Activated naive CD4-positive, alpha-beta T cell treated with anti-CD3 and anti-CD28 coated beads, Interleukin-2, amount 50 U/mL, for 24 hours (primary cell): Measurements from ENCODE around the gene CMPK2.
"Not testable (repeated sequence)": the region's sequence is repeated elsewhere in the genome, so short reads cannot be mapped to it uniquely, and the experiment has no call there.

Source experiments
- H3K27ac Mint-ChIP-seq: one replicate; pipeline ENCODE4 v1.8.0; 2021; ENCODE audit warnings: mild to moderate bottlenecking, mixed read lengths
- H3K27me3 Mint-ChIP-seq: one replicate; pipeline ENCODE4 v1.8.0; 2021; ENCODE audit warnings: mixed read lengths
- H3K36me3 Mint-ChIP-seq: one replicate; pipeline ENCODE4 v1.8.0; 2021; ENCODE audit warnings: mixed read lengths
- H3K4me1 Mint-ChIP-seq: one replicate; pipeline ENCODE4 v1.8.0; 2021; ENCODE audit warnings: mixed read lengths
- H3K4me3 Mint-ChIP-seq: one replicate; pipeline ENCODE4 v1.8.0; 2021; ENCODE audit warnings: mild to moderate bottlenecking, mixed read lengths
- H3K9me3 Mint-ChIP-seq: one replicate; pipeline ENCODE4 v1.8.0; 2021; ENCODE audit warnings: mixed read lengths

Gene CMPK2, protein sequence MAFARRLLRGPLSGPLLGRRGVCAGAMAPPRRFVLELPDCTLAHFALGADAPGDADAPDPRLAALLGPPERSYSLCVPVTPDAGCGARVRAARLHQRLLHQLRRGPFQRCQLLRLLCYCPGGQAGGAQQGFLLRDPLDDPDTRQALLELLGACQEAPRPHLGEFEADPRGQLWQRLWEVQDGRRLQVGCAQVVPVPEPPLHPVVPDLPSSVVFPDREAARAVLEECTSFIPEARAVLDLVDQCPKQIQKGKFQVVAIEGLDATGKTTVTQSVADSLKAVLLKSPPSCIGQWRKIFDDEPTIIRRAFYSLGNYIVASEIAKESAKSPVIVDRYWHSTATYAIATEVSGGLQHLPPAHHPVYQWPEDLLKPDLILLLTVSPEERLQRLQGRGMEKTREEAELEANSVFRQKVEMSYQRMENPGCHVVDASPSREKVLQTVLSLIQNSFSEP

DNA sequence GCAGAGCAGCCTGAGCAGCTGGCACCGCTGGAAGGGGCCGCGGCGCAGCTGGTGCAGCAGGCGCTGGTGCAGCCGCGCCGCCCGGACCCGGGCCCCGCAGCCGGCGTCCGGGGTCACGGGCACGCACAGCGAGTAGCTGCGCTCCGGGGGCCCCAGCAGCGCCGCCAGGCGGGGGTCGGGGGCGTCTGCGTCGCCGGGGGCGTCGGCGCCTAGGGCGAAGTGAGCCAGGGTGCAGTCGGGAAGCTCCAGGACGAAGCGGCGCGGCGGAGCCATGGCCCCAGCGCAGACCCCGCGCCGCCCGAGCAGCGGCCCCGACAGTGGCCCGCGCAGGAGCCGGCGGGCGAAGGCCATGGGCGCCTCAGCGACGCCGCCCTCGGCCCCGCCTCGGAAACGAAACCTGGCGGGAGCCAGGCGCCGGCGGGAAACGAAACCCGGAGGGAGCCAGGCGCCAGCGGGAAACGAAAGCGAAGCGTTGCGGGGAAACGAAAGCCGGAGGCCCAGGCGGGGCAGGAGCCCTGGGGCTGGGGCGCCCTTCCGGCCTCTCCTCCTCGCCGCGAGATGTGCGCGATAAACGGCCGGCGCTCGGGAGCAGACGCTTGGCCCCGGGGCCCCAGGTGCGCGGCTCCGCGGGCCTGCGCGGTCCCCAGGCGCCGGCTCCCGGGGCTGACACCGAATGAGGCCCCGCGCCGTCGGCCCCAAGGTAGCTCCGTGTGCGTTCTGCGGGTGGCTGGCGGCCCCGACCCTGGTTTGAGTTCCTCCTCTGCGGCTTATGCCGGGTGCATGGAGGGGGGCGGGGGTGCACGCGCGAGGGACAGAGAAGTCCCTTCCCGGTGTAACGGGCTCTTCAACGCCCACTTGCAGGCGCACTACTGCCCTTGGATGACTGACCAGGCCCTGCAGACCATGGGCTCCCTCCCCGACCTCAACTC lies at the start of gene CMPK2:
CMPK2 (minus strand) TSS at position 562 of the 929 bp plus-strand sequence; CDS start at position 351, 211 bp downstream.
- peaks cover 4% of the 10 kb centered on the region for H3K9me3 Mint-ChIP-seq
- peak within 1 kb of the TSS; percentile 100 for H3K4me3 Mint-ChIP-seq
- peak within 1 kb of the TSS; percentile 99 for H3K27ac Mint-ChIP-seq
- H3K36me3 Mint-ChIP-seq: peaks cover 22% of the 10 kb centered on the region
- H3K4me1 Mint-ChIP-seq: peaks cover 37% of the 10 kb centered on the region
- H3K27me3 Mint-ChIP-seq: no peaks in the 10 kb centered on the region

DNA sequence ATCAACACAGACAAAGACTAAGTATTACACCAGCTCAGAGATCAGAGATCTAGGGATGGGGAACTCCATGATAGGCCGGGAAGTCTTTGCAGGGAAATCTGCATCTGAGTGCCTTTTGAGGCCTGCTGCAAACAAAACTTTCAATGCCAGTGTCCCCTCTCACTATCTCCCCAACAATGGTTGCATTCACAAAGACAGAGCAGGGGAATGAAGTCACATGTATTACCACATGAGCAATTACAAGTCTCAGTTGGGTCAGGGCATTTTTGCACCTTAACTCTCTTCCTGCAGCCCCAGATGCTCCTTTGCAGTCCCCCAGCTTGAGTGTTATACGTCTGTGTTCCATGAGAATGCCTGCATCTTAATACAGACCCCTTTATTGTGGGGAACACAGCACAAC lies 49.7 kb upstream of the CMPK2 start:
- peak overlapping the region; percentile 61 for H3K4me3 Mint-ChIP-seq
- H3K9me3 Mint-ChIP-seq: no peaks in the 10 kb centered on the region
- H3K27me3 Mint-ChIP-seq: no peaks in the 10 kb centered on the region
- H3K36me3 Mint-ChIP-seq: peaks cover 10% of the 10 kb centered on the region
- peak overlapping the region; percentile 98 for H3K27ac Mint-ChIP-seq
- peaks cover 81% of the 10 kb centered on the region for H3K4me1 Mint-ChIP-seq

GRCh38 chr2:6914828-6915227 lies 49.1 kb upstream of the CMPK2 start:
- H3K4me3 Mint-ChIP-seq: peak overlapping the region; percentile 61
- no peaks in the 10 kb centered on the region for H3K9me3 Mint-ChIP-seq

DNA sequence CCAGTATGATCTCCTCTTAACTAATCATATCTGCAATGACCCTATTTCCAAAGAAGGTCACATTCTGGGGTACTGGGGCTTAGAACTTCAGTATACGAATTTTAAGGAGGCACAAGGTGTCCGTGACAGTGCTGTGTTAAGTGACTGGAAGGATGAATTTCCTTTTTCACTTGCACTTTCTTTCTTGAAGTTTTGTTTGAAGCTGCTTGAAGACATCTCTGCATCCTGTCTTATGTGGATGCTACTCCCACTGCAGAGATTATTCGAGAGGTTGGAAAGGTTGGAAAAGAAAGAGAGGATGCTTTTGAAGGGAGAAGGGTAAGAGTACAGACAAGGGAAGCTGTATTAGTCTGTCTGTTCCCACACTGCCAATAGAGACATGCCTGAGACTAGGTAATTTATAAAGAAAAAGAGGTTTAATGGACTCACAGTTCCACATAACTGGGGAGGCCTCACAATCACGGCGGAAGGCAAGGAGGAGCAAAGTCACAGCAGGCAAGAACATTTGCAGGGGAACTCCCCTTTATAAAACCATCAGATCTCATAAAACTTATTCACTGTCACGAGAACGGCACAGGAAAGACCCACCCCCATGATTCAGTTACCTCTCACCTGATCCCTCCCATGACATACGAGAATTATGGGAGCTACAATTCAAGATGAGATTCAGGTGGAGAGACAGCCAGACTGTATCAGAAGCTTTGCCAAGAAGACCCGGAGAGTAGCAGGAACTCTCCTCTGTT lies 47.9 kb upstream of the CMPK2 start:
- Mint-ChIP-seq H3K27ac (peak overlapping the region; percentile 98), H3K27me3 (no peaks in the 10 kb centered on the region), H3K4me3 (peak overlapping the region; percentile 89), H3K36me3 (peaks cover 9% of the 10 kb centered on the region), H3K9me3 (no peaks in the 10 kb centered on the region), H3K4me1 (peaks cover 81% of the 10 kb centered on the region)

More at GRCh38 chr2:6914828-6915227, 49.1 kb upstream of the CMPK2 start:
- Mint-ChIP-seq H3K36me3 (peaks cover 13% of the 10 kb centered on the region), H3K27ac (peak overlapping the region; percentile 98), H3K4me1 (peaks cover 81% of the 10 kb centered on the region), H3K27me3 (no peaks in the 10 kb centered on the region)

DNA sequence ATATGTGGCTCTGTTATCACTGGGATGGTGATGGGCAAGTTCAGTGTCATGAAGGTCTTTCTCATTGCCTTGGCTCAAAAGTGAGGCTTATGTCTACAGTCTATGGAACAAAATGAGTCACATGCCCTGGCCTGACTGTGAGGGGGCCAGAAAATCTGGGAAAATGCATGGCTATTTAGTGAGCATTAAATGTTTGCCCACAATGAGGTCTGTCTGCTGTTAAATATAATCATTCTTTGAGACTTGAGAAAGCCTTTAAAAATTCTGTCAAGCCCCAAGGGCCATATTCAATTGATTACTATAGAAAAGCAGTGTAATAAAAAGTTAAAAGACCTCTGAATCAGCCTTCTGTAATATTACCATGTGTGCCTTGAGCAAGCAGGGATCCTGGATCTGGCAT lies 46.0 kb upstream of the CMPK2 start:
- H3K27me3 Mint-ChIP-seq: no peaks in the 10 kb centered on the region
- H3K4me3 Mint-ChIP-seq: peak overlapping the region; percentile 78
- peaks cover 6% of the 10 kb centered on the region for H3K9me3 Mint-ChIP-seq
- peak overlapping the region; percentile 97 for H3K27ac Mint-ChIP-seq
- peaks cover 14% of the 10 kb centered on the region for H3K36me3 Mint-ChIP-seq
- H3K4me1 Mint-ChIP-seq: peaks cover 98% of the 10 kb centered on the region

- Mint-ChIP-seq H3K27ac (peak overlapping the region; percentile 97), H3K27me3 (no peaks in the 10 kb centered on the region), H3K4me3 (peak overlapping the region; percentile 85), H3K9me3 (peaks cover 6% of the 10 kb centered on the region), H3K4me1 (peaks cover 93% of the 10 kb centered on the region), H3K36me3 (peaks cover 16% of the 10 kb centered on the region)
Measured at GRCh38 chr2:6909431-6910385, 44.0 kb upstream of the CMPK2 start.

DNA sequence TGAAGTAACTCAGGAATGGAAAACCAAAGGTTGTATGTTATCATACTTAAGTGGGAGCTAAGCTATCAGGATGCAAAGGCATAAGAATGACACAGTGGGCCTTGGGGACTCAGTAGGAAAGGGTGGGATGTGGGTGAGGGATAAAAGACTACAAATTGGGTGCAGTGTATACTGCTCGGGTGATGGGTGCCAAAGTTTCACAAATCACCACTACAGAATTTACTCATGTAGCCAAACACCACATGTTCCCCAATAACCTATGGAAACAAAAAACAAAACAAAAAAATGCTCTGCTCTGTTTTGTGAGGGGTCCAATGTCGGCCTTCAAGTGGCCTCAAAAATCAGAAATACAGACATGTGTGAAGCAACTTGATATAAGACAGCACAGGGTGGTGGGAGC lies 42.6 kb upstream of the CMPK2 start:
- Mint-ChIP-seq H3K9me3 (peaks cover 10% of the 10 kb centered on the region), H3K36me3 (peaks cover 17% of the 10 kb centered on the region), H3K27me3 (no peaks in the 10 kb centered on the region), H3K4me3 (peak overlapping the region; percentile 85), H3K27ac (peak overlapping the region; percentile 97), H3K4me1 (peaks cover 85% of the 10 kb centered on the region)

DNA sequence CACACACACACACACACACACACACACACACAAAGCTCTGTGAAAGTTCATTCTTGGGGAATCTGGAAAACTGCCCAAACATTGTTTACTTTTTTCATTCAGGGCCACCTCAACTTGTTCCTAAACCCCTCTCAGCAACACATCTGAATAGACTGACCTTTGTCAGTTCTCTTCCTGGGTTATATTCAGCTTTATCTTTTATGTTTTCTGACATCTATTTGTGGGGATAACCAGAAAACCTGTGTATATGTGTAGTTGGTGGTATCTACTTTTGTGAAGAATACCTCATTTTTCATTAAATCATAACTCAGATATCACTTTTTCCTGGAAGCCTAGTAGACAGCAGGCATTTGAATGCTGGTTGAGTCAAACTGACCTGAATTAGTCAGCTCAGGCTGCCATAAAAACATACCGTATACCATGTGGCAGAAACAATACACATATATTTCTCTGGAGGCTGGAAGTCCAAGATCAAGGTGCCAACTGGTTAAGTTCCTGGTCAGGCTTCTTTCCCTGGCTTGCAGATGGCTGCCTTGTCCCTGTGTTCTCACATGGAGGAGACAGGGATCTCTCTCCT lies 40.5 kb upstream of the CMPK2 start:
- Mint-ChIP-seq H3K4me1 (peaks cover 68% of the 10 kb centered on the region), H3K9me3 (peaks cover 13% of the 10 kb centered on the region), H3K36me3 (peaks cover 30% of the 10 kb centered on the region), H3K27me3 (no peaks in the 10 kb centered on the region), H3K4me3 (peak overlapping the region; percentile 31), H3K27ac (peak overlapping the region; percentile 97)

DNA sequence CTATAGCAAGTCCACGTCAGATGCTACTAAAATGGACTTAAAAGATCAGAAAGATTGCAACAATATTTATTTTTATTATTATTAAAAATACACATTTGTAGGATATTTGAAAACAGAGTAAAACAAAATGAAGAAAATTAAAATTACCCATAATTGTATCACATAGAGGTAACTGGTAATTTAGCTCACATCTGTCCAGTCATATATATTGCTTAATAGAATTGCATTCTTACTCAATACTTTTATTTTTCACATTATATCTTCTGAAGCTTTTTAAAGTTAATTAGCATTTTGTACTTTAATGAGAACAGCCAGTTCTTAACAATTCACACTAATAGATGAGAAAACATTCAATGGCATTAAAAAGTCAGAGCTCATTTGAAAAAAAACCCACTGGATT lies 40.0 kb upstream of the CMPK2 start:
- peaks cover 62% of the 10 kb centered on the region for H3K4me1 Mint-ChIP-seq
- peaks cover 30% of the 10 kb centered on the region for H3K36me3 Mint-ChIP-seq
- H3K27ac Mint-ChIP-seq: no peak overlapping the region
- no peaks in the 10 kb centered on the region for H3K27me3 Mint-ChIP-seq
- no peak overlapping the region for H3K4me3 Mint-ChIP-seq
- peaks cover 13% of the 10 kb centered on the region for H3K9me3 Mint-ChIP-seq

- H3K4me3 Mint-ChIP-seq, H3K9me3 Mint-ChIP-seq, H3K27ac Mint-ChIP-seq, H3K27me3 Mint-ChIP-seq: not testable (repeated sequence)
- peaks cover 44% of the 10 kb centered on the region for H3K4me1 Mint-ChIP-seq
- H3K36me3 Mint-ChIP-seq: peaks cover 31% of the 10 kb centered on the region
Measured at GRCh38 chr2:6902581-6902980, 36.9 kb upstream of the CMPK2 start.

DNA sequence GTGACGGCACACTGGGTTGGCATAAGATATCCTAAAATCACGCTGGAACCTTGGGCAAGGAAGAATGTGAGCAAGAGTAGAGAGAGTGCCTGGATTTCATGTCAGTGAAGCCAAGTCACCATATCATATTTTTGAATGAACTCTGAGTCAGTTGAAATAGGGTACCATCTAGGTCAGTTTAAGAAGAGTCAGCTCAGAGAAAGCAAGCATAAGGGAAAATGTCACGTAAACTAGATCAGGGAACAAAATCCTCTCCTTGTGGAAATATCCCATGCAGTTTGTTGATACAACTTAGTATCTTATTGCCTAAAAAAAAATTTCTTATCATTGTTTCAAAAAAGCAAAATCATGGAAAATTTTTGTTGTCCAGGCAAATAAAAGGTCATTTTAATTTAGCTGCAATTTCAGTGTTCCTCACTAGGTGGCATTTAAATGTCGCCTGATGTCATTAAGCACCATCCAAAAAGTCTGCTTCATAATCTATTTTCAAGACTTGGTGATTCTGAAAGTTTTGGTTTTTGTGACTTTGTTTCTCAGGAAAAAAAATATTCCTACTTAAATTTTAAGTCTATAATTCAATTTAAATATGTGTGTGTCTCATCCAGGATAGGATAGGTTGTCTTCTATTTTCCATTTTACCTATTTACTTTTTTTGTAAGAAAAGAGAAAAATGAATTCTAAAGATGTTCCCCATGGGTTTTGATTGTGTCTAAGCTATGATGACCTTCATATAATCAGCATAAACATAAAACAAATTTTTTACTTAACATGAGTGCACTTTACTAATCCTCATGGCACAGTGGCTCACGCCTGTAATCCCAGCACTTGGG lies 31.4 kb upstream of the CMPK2 start:
- Mint-ChIP-seq H3K9me3 (no peaks in the 10 kb centered on the region), H3K27me3 (no peaks in the 10 kb centered on the region), H3K4me1 (peaks cover 22% of the 10 kb centered on the region), H3K4me3 (no peak overlapping the region), H3K27ac (peak overlapping the region; percentile 94), H3K36me3 (peaks cover 17% of the 10 kb centered on the region)

- Mint-ChIP-seq H3K36me3 (peaks cover 2% of the 10 kb centered on the region), H3K4me3 (no peak overlapping the region), H3K27me3 (no peaks in the 10 kb centered on the region), H3K4me1 (peaks cover 12% of the 10 kb centered on the region), H3K9me3 (no peaks in the 10 kb centered on the region), H3K27ac (peak overlapping the region; percentile 57)
Measured at GRCh38 chr2:6893876-6894482, 28.3 kb upstream of the CMPK2 start.

GRCh38 chr2:6888724-6889123 lies 23.0 kb upstream of the CMPK2 start:
- peaks cover 11% of the 10 kb centered on the region for H3K36me3 Mint-ChIP-seq
- no peaks in the 10 kb centered on the region for H3K27me3 Mint-ChIP-seq
- no peaks in the 10 kb centered on the region for H3K9me3 Mint-ChIP-seq
- peaks cover 9% of the 10 kb centered on the region for H3K4me1 Mint-ChIP-seq
- H3K27ac Mint-ChIP-seq: no peak overlapping the region
- no peak overlapping the region for H3K4me3 Mint-ChIP-seq
